SIG-M5 treated with dmso at 0.1 percent for 504 hours (cell line): ENCODE measurements around the gene CBX7.
"Not testable (repeated sequence)": the region's sequence is repeated elsewhere in the genome, so short reads cannot be mapped to it uniquely, and the experiment has no call there.

Experiments used
- DNase-seq: peaks from one replicate; lab custom pipeline; 2025; ENCODE audit not compliant: unreplicated experiment; lab: John Stamatoyannopoulos, UW

Gene CBX7

DNA sequence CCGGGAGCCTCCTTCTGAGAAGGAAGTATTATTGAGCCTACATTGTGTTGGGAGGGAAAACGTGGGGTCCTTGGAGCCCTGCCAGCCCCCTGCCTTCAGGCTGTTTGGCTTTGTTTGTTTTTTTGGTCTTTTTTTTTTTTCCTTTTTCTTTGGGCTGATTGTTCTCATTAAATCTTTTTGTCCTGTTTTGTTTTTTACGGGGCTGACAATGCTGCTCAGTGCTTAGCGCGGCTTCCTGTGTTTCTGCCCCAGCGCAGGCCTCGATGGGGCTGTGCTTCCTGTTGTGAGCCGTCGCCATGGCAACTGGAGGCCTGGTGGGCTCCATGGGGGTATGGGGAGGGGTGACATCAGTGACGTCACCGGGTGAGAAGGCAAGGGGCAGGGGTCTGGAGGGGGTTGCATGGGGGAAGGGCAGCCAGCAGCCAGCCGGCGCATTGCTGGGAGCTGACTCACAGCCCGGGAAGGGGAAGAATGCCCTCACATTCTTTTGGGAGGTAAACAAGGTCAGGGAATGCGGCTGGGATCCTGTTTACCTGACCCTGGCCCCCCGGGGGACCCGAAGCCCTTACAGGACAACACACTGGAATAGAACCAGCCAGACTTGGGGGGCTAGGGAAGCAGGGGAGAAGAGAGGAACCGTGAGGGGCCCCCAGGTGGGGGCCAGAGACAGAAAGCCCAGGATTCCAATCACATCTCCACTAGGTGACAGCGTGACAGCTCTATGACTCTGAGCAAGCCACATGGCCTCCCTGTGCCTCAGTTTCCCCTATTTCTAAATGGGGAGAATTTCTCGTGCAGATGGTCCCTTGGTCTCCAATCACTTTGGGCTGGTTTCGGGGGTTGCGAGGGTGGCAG is 22.2 kb upstream of the CBX7 start:
- DNase-seq = no peak

DNA sequence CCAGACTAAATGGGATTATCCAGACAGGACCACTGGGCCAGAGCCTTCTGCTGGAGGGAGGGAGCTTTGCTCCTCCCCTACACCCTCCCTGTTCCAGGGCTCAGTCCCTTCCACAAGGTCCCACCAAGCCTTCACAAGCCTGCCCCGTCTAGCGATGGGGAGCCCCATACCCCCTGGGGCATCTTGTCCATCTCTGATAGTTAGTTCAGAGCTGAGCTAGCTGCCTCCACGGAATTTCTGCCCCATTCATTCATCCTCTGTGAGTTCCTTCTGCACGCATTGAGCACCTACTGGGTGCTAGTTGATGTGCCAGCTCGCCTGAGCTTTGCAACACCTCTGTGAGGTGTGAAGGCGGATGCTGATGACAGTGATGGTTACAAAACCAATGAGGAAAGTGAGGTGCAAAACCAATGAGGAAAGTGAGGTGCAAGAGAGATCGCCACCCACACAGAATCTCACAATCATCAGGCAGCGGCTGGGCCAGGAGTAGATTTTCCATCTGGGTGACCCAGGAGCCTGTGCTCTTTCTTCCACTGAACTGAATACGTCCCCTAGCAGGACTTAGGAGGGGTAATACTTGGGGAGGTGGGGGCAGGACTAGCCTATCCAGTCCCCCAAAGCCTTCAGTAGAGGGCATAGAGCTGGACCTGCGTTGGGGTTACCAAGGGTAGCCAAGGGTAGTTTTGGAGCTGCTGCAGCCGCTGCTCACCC is 21.5 kb upstream of the CBX7 start:
- no peak for DNase-seq

DNA sequence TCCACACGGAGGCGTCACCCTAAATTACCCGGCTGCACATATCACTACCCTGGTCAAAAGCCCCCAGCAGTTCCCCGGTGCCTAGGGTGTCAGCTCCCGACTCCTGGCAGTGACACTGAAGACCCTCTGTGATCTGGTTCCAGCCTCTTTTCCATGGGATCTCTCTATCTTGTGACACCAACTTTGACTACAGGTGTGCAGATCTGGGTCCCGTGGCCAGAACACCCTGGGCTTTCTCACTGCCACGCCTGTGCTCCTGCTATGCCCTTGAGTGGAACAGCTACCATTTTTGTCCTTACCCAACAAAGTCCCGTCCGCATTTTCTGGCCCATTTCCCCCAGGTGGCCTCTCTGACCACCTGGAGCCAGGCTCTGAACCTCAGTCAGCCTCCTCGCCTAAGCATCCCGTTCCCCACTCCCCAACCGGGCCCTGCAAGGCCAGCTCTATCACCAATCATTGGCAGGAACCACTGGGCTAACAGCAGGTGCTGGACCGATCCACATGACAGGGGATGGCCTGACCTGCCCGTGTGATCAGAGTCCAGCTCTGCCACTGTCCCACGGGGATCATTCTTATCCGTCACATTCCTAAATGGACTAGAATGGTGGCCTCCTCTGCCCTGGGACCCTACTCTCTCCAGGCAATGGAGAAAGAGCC is 20.7 kb upstream of the CBX7 start:
- DNase-seq = no peak

DNA sequence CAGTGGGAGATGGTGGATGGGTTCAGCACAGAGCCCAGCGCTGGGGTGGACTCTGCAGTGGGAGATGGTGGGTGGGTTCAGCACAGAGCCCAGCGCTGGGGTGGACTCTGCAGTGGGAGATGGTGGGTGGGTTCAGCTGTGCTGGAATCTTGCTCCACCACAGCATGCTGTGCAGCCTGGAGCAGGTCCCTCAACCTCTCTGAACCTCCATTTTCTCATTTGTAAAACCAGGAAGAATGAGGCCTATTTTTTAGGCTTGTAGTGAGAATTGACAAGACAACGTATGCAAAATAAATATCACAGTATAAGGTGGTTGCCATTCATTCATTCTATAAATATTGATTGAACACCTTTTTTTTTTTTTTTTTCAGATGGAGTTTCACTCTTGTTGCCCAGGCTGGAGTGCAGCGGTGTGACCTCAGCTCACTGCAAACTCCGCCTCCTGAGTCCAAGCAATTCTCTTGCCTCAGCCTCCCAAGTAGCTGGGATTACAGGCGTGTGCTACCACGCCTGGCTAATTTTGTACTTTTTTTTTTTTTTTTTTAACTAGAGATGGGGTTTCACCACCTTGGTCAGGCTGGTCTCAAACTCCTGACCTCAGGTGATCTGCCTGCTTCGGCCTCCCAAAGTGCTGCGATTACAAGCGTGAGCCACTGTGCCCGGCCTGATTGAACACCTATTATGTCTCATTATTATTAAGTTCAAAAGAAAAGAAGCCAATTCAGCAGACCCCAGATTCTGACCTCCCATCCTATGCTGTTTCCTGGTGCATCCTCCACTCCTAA is 20.0 kb upstream of the CBX7 start:
- DNase-seq = not testable (repeated sequence)

- DNase-seq = no peak
Observed at GRCh38 chr22:39171623-39172264, 19.3 kb upstream of the CBX7 start.

- peak; percentile 36 for DNase-seq
Observed at GRCh38 chr22:39170825-39171622, 18.5 kb upstream of the CBX7 start.

DNA sequence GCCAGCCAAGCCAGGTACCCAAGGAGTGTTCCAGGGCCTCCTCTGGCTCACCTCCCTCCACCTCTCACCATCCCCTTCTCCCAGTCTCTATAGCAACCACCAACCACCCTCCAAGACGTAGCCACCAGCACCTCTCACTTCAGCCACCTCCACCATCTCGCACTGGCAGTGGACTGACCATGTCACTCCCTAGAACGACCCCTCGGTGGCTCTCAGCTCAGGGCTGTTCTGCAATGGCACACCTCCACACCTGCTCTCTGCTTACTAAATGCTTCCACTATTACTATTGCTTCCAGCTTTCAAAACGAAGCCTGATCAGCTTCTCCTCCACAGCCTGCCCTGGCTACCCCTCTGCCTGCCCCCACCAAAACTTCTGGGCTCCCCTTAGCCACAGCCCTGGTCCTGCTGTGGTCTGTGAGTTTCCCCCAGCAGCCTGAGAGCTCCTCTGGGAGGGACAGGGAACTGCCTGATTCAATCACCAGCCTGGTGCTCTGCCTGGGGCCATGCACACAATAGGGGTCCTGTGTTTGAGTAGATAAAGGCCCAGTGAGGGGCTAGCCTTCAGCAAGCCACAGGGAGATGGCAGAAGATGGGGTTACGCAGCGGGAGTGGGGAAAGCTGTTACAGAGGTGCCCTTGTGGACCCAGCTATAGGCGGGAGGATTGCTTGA is 17.5 kb upstream of the CBX7 start:
- no peak for DNase-seq

GRCh38 chr22:39166547-39166946 is 14.1 kb upstream of the CBX7 start:
- DNase-seq = no peak

DNA sequence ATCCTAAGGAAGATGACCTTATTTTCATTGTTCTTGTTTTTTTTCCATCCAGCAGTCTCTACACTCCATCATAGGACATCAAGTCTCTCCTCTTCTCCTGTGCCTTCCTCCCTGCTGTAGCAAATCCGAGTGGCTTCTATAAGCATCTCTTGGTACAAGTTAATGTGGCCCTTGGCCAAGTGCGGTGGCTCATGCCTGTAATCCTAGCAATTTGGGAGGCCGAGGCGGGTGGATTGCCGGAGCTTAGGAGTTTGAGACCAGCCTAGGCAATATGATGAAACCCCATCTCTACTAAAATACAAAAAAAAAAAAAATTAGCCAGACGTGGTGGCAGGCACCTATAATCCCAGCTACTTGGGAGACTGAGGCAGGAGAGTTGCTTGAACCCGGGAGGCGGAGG is 3.6 kb upstream of the CBX7 start:
- DNase-seq = not testable (repeated sequence)

DNA sequence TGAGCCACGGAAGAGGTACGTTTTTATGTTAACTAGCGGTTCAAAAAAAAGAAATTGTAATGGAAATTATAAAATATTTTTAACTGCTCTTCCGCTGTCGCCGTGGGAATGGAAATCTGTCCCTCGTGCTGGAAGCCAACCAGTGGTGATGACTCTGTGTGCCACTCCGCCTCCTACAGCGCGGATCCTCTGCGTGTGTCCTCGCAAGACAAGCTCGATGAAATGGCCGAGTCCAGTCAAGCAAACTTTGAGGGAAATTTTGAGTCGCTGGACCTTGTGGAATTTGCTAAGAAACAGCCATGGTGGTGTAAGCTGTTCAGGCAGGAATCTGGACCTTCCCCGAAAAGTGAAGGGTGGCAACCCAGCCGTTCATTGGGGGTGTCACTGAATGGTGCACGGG is 2.9 kb upstream of the CBX7 start:
- DNase-seq = no peak

DNA sequence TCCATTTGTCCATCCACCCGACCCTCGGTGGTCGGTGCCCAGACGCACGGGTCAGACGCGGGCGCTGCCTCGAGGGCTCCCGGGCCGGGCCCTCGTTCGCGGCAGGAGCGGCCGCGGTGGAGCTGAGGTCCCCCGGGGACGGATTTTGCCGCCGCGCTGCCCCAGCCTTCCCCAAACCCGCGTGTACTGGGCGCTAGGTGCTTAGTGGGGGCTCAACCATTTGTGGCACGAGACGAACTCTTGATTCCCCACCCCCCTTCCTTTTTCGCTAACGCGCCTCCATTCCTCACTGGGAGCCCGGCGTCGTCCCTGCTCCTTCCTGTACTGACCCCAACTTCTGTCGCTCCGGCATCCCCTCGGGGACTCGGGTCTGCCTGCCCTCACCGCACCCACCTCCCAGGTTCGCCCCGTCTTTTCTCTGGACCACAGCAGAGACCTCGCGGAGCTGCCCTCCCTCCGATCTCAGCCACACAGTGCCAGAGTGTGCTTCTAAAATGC is 789 bp upstream of the CBX7 start:
- no peak for DNase-seq

- DNase-seq = no peak
Observed at GRCh38 chr22:39152024-39152510, 413 bp downstream of the CBX7 start.

DNA sequence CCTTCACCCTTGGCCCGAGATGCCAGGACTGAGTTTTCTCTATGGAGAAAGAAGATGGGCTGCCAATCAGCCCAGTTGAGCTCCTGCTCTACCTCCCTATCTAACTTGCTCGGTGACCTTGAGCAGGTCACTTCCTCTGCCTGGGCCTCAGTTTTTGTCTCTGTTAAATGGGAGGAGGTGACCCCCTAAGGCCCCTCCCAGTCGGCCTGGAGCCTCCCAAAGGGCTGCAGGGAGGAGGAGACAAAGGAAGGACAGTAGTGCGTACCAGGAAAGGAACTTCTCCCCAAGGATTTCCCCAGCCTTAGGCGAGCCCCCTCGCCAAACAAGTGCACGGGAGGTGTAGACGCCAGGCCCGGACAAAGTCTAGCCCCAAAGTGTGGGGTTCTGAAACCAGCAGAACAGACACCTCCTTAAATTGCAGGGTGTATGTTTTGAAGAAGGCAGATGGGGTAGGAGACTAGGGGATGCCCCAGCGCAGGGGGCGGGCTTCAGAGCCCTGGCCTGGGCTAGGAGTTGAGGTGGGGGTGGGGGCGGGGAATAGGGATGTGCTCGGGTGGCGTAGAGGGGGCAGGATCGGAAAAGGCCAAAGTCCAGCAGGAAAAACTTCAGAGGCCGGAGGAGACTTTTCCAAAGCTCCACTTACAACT is 1.0 kb downstream of the CBX7 start:
- DNase-seq = no peak

DNA sequence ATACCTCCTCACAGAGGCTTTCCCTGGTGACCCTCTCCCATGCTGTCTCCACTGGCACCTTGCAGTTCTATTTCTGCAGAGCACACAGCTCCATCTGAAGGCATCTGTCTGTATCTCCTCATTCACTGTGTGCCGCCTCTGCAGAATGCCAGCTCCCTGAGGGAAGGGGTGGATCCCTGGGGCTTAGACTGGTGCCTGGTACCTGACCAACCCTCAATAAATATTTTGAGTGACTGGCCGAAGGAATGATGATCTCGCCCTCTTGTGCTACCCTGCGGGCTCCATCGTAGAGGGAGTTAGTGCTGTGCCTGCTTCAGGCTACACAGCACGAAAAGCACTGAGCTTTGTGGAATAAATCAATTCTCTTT is 1.6 kb downstream of the CBX7 start:
- no peak for DNase-seq

DNA sequence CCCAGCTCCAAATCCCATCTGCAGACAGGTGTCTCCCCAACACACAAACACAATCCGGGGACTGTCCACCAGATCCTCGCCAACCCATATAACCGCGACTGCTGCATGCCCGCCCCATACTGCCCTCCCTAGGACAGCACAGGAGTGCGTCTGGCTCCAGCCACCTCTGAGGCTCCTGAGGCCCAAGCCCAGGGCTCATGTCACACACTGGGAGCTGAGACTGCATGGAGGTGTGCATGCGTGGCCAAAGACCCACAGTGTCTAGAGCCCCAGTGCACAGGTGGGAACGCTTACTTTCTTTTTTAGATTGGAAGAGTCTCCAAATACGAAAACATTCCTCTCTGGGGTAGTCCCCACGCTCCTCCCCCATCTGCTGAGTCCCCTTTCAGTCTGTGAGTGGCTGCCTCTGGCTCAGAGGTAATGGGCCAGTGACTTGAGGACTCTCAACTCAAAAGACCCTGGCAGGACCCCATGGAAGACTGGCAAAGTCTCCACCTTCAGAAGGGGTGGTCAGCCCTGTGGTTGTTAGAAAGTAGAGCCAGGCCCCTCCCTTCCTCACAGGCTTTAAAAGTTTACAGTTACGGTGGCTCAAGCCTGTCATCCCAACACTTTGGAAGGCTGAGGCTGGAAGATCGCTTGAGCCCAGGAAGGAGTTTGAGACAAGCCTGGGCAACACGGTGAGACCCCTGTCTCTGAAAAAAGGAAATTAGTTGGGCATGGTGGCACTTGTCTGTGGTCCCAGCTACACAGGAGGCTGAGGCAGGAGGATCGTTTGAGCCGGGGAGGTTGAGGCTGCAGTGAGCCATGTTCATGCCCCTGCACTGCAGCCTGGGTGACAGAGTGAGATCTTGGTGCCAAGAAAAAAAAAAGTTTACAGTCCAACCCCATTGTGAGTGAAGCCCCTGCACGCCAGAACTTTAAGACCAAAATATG is 2.3 kb downstream of the CBX7 start:
- DNase-seq = no peak

GRCh38 chr22:39148727-39149535 is 3.5 kb downstream of the CBX7 start:
- DNase-seq = no peak
